ENCODE results near the gene PDYN. TPM values are rescaled to one million over a fixed set of nuclear protein-coding genes. Genes with fewer than 3 reads are reported as not detected.
A peak's percentile ranks its signal among the peaks of the same experiment; 100 is the strongest.

The PDYN gene
- polyA plus RNA-seq, 1 donor (not counting 4 experiments of a cell fraction or from before 2014, with no cell fraction given): not detected

DNA sequence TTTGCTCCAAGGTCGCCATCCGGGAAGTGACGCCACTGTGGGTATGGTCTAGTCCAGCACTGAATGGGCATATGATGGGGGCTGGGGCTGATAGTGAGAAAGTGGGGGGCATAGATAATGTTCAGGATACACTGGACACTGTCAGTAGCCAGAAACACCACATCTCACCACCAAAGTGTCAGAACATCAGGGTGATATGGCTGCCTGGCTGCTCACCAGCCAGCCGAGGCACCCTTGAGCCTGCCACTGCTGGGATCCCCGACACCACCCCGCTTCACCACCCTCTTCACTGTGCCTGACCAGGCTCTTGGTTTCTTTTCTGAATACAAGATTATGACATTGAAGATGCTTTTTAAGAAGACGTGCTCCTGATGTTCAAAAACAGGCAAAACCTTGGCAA is 51.8 kb downstream of the PDYN start:
- DNase-seq (ENCODE audit: low read depth, low spot score) (no peak), FAIRE-seq (no peak)
- Histone ChIP-seq H3K27ac (ENCODE audit: control insufficient read depth, insufficient read depth, low read length) (peak overlapping the region; percentile 73), H4K20me1 (ENCODE audit: control insufficient read depth, extremely low read depth, insufficient read depth, low read length) (no peaks in the 10 kb centered on the region), H3K9ac (ENCODE audit: control insufficient read depth, extremely low read depth, insufficient read depth, low read length) (no peak overlapping the region), H3K27me3 (ENCODE audit: control insufficient read depth, extremely low read depth, insufficient read depth, low read length) (no peaks in the 10 kb centered on the region), H3K36me3 (ENCODE audit: control insufficient read depth in 2 of 2, extremely low read depth in 1 of 2, insufficient read depth in 2 of 2, low read length in 2 of 2) (peaks cover 2 to 3% of the 10 kb centered on the region in 2 experiments), H2AFZ (ENCODE audit: control insufficient read depth, low read length) (no peak overlapping the region), H3K9me3 (ENCODE audit: control insufficient read depth, low read depth, low read length) (no peaks in the 10 kb centered on the region), H3K79me2 (ENCODE audit: control insufficient read depth, insufficient read depth, low read length) (no peaks in the 10 kb centered on the region), H3K4me2 (ENCODE audit: control insufficient read depth, extremely low read depth, insufficient read depth, low read depth, low read length) (no peak overlapping the region), H3K4me1 (ENCODE audit: control insufficient read depth, extremely low read depth, insufficient read depth, low read length) (peaks cover 47% of the 10 kb centered on the region), H3K4me3 (ENCODE audit: control insufficient read depth in 2 of 3, extremely low read depth in 1 of 3, insufficient read depth in 2 of 3, low read depth in 1 of 3, low read length in 3 of 3) (no peak overlapping the region), H3K9me1 (ENCODE audit: control insufficient read depth, extremely low read depth, insufficient read depth, low read length) (no peaks in the 10 kb centered on the region)
- dilution Hi-C loops (cut with MboI; ENCODE audit: extremely low pct_ligation_motif_present, low sequenced_read_pairs): no loop called here
- TF ChIP-seq, protein P1, sequence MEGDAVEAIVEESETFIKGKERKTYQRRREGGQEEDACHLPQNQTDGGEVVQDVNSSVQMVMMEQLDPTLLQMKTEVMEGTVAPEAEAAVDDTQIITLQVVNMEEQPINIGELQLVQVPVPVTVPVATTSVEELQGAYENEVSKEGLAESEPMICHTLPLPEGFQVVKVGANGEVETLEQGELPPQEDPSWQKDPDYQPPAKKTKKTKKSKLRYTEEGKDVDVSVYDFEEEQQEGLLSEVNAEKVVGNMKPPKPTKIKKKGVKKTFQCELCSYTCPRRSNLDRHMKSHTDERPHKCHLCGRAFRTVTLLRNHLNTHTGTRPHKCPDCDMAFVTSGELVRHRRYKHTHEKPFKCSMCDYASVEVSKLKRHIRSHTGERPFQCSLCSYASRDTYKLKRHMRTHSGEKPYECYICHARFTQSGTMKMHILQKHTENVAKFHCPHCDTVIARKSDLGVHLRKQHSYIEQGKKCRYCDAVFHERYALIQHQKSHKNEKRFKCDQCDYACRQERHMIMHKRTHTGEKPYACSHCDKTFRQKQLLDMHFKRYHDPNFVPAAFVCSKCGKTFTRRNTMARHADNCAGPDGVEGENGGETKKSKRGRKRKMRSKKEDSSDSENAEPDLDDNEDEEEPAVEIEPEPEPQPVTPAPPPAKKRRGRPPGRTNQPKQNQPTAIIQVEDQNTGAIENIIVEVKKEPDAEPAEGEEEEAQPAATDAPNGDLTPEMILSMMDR (optimal IDR thresholded peaks at IDR 0.05 in 1 of 3, IDR thresholded peaks at IDR 0.05 in 1 of 3, conservative IDR thresholded peaks at IDR 0.05 in 1 of 3; ENCODE audit: extremely low read depth in 1 of 3, insufficient read depth in 2 of 3, low read length in 3 of 3): no peak
- no peak for TF ChIP-seq EZH2 (IDR thresholded peaks at IDR 0.05; ENCODE audit: low read length)

DNA sequence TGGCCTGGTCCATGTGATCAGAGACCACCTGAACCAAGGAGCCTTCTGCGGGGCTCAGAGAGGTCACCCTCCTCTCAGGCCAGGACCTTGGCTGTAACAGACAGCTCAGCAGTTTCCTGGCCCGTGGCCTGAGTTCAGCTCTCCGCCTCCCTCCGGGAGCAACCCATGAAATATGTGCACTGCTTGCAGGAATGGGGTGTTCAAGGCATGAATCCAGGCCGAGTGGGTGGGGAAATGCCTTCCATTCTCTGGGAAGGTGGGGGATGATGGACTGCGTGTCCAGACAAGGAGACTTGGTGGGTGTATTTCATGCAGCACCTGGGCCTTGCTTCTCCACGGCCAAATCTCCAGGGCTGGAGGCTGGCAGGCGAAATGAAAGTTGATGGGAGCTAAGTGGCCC is 52.6 kb downstream of the PDYN start:
- Histone ChIP-seq H2AFZ (ENCODE audit: control insufficient read depth, low read length) (peak overlapping the region; percentile 35), H3K36me3 (ENCODE audit: control insufficient read depth in 2 of 2, extremely low read depth in 1 of 2, insufficient read depth in 2 of 2, low read length in 2 of 2) (peaks cover 3% of the 10 kb centered on the region in 2 experiments), H3K4me2 (ENCODE audit: control insufficient read depth, extremely low read depth, insufficient read depth, low read depth, low read length) (peak overlapping the region; percentile 71), H3K4me1 (ENCODE audit: control insufficient read depth, extremely low read depth, insufficient read depth, low read length) (peaks cover 41% of the 10 kb centered on the region), H3K9me3 (ENCODE audit: control insufficient read depth, low read depth, low read length) (no peaks in the 10 kb centered on the region), H3K4me3 (ENCODE audit: control insufficient read depth in 2 of 3, extremely low read depth in 1 of 3, insufficient read depth in 2 of 3, low read depth in 1 of 3, low read length in 3 of 3) (peak overlapping the region in 1 of 3 experiments; percentile 23), H3K9ac (ENCODE audit: control insufficient read depth, extremely low read depth, insufficient read depth, low read length) (peak overlapping the region; percentile 42), H3K79me2 (ENCODE audit: control insufficient read depth, insufficient read depth, low read length) (no peaks in the 10 kb centered on the region), H3K27me3 (ENCODE audit: control insufficient read depth, extremely low read depth, insufficient read depth, low read length) (no peaks in the 10 kb centered on the region), H3K9me1 (ENCODE audit: control insufficient read depth, extremely low read depth, insufficient read depth, low read length) (no peaks in the 10 kb centered on the region), H4K20me1 (ENCODE audit: control insufficient read depth, extremely low read depth, insufficient read depth, low read length) (no peaks in the 10 kb centered on the region), H3K27ac (ENCODE audit: control insufficient read depth, insufficient read depth, low read length) (peak overlapping the region; percentile 73)
- TF ChIP-seq EZH2 (IDR thresholded peaks at IDR 0.05; ENCODE audit: low read length): no peak
- TF ChIP-seq, protein P1 (optimal IDR thresholded peaks at IDR 0.05 in 1 of 3, IDR thresholded peaks at IDR 0.05 in 1 of 3, conservative IDR thresholded peaks at IDR 0.05 in 1 of 3; ENCODE audit: extremely low read depth in 1 of 3, insufficient read depth in 2 of 3, low read length in 3 of 3): no peak
- DNase-seq (ENCODE audit: low read depth, low spot score): peak; percentile 94
- peak; percentile 99 for FAIRE-seq
- dilution Hi-C loops (cut with MboI; ENCODE audit: extremely low pct_ligation_motif_present, low sequenced_read_pairs): no loop called here

Measured in keratinocyte (primary cell).